HG03354 (cell line): ENCODE results near the gene SH3BGR.
A peak's percentile ranks its signal among the peaks of the same experiment; 100 is the strongest.

Experiments
- ATAC-seq: cut with Tn5 transposase; IDR thresholded peaks from one replicate; pipeline ENCODE4 v1.9.1; 2021; ENCODE audit warnings: mild to moderate bottlenecking; ENCODE audit not compliant: unreplicated experiment, poor library complexity, severe bottlenecking

The SH3BGR gene

DNA sequence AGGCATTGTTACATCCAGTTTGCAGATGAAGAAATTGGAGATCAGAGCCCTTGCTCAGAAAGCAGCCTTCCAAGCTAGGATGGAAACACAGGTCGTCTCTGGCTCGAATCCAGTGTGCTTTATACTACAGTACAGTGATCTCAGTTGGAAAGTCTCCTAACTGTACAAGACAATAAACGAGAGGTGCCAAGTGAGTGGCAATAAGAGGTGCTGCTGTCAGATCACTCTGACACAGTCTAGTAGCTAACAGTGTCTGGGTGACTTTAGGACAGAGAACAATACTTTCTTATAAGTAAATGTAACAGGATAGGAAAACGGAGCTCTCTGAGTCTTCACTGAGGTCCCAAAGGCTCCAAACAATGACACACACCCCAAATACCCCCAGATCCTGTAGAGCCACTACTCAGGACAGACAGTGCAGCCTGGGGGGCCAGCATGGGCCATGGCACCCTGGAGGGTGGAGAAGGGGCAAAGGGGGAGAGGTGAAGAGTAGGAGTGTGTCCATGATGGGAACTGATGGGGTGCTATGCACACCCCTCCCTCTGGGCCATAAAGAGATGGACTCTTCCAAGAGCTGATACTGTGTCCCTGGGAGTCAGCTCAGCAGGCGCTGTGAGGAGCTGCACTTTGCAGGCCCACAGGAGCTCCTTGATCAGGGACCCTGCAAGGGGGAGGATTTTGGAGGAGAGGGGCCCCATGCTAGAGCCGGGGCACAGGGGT is 3.3 kb downstream of the SH3BGR start:
- ATAC-seq, result no peak

DNA sequence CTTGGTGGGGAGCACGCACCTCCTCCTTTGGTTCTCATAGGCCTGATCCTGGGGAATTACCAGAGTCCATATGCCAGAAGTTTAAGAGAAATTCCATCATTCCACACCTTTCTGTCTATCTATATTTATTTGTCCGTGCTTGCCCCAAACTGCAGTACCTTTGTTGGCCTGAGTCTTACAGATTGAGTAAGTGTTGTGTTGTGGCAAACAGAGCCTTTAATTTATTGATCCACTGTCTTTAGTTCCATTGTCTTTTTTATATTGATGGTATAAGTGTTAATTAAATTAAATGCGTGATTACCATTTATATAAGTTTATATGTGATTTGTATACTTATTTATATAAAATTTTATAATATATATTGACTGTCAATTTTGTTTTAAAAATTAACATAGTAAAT is 4.9 kb downstream of the SH3BGR start:
- no peak for ATAC-seq

DNA sequence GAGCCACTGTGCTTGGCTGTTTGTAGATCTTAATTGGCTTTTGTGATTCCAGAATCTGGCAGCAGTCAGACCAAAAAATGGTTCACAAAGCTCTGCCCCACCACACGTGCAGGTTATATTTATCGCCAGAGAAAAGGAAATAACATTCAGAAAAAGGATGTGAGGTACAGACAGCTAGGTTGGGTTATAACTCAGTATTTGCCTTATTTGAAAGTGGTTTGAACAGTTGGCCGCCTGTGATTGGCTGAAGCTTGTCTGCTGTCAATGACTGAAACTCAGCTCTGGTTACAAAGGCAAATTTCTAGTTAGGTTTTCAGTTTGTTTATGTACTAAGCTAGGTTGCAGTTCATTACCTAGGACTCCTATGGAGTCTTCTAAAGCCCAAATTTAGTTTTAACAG is 9.6 kb downstream of the SH3BGR start:
- ATAC-seq, result peak; percentile 93

DNA sequence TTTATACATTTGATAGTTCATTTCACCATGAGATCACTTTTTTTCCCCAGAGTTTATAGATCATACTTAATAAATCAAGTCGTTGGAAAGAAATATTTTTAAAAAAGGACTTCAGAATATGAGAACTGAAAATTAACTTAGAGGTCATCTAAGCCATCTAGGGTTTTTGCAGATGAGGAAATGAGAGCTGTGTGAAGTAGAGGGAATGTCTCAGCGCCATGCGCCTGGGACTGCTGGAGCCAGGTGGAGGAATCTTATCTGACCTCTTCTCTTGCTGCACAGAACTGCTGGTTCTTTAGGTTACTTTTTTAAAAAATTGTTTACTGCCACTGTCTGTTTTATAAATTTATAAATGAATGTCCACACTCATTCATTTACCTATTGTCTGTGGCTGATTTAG is 11.5 kb downstream of the SH3BGR start:
- no peak for ATAC-seq

DNA sequence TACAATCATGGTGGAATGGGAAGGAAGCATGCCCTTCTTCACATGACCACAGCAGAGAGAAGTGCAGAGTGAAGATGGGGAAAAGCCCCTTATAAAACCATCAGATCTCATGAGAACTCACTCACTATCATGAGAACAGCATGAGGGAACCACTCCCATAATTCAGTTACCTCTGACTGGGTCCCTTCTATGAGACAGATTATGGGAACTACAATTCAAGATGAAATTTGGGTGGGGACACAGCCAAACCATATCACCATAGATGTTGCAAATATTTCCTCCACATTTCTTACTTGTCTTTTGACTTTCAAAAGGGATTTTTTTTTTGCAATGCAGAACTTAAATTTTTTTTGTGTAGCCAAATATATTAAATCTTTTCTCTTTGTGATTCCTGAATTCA is 14.8 kb downstream of the SH3BGR start:
- no peak for ATAC-seq

DNA sequence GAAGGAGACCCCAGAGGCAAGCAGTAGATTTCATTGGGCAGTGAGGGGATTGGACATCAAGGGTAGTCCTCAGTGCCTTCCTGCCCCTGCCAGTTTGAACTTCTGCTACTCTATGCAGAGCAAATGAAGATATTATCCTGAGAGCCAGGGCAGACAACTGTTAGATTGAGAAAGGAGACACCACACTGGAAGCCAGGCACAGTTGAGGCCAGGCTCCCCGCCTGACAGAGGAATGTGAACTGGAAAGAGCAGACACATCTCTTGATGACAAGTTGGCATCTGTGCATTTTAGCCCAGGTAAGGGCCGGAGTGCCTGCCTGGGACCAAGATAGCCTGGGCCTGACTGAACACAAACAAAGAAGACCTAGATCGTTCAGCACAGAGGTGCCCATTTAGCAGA is 16.0 kb downstream of the SH3BGR start:
- ATAC-seq, result no peak

DNA sequence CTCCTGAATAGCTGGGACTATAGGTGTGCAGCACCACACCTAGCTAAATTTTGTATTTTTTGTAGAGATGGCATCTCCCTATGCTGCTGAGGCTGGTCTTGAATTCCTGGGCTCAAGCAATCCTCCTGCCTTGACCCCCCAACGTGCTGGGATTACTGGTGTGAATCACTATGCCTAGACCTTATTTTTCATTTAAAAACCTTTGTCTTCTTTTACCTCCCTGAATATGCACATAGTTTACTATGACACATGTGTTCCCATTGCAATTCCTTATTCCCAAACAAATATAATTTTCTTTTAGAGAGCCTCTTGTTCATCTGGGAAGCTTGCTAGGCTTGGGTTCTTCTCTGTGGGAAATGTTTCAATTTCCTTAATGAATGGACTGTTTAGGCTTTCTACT is 16.8 kb downstream of the SH3BGR start:
- no peak for ATAC-seq

DNA sequence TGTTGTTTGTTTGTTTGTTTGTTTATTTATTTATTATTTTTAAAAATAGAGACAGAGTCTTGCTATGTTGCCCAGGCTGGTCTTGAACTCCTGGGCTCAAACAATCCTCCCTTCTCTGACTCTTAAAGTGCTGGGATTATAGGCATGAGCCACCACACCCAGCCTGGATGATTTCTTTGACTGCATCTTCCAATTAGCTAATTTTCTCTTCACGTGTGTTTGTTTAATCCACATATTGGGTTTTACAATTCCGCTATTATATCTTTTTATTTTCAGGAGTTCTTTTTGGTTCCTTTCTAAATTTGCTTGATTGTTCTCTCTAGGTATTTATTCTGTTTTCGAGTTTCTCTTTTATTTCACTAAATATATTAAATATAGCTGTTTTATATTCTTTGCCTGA is 19.8 kb downstream of the SH3BGR start:
- ATAC-seq, result no peak

DNA sequence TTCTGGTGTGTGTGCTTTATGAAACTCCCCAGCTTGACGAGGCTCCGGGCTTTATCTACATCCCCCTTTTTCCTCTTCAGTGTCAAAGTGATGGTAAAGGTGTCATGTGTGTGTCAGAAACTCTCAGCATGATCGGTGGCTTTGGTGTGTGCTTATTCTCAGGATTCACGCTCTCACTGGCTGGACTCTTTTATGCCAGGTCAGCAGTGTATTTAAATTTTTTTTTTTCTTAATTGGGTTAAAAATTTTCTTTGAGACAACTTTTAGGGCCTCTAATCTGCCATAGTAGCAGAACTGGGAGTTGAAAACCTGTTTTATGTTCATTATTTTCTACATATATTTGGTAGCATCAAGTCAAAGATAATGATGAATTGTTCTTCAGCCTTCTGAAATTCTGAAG is 21.0 kb downstream of the SH3BGR start:
- no peak for ATAC-seq

DNA sequence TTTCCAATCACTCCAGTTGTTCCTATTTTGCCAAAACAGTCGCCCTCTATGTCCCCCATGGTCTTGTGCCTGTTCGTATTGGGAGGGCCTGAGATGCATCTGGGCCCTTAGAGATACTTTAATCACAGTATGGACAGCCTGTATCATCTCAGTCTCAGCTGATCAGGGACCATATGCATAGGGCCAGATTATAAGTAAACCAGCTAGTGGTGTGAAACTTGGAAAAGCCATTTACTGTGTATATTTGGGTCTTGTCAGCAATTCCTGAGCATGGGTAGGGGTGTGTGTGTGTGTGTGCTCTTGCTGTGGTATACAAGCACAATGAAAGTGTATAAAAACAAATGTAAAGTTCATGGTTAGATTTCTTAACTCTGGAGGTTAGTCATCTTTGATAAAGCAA is 22.8 kb downstream of the SH3BGR start:
- ATAC-seq, result no peak

DNA sequence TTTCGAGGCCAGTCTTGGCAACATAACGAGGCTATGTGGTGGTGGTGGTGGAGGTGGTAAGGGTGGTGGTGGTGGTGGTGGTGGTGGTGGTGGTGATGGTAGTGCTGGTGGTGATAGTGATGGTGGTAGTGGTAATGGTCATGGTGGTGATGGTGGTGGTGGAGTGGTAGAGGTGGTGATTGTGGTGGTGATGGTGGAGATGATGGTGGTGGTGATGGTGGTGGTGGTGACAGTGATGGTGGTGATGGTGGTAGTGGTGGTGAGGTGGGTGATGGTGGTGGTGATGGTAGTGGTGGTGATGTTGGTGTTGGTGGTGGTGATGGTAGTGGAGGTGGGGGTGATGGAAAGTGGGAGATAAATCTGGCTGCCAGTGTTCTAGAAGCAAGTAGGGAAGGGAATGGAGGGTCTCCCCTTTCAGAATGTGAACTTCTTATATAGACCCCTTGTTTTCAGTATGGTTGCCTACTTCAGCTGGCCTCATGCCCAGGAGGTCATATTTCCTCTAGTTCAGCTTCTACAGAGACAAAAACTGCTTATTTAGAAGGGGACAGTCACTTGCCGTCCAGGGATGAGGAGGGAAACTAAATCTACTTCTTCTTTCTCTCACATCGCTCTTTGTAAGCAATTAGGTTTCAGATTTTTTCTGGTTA is 27.5 kb downstream of the SH3BGR start:
- no peak for ATAC-seq

DNA sequence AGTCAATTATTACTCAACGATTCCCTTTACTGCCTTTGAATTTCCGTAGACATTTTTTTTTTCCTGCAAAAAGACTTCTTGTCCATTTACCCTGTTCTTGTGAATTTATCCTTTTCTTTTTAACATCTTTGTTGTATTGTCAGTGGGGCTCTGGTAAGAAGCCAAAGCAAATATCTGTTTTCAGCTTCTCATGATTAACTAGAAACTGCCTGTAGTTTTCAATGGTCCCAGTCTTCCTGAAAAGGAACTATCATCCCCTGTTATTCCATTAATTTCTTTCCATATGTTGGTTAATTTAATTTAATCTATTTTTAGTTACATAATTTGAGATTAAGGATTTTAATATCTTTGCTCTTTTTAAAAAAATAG is 28.0 kb downstream of the SH3BGR start:
- no peak for ATAC-seq

DNA sequence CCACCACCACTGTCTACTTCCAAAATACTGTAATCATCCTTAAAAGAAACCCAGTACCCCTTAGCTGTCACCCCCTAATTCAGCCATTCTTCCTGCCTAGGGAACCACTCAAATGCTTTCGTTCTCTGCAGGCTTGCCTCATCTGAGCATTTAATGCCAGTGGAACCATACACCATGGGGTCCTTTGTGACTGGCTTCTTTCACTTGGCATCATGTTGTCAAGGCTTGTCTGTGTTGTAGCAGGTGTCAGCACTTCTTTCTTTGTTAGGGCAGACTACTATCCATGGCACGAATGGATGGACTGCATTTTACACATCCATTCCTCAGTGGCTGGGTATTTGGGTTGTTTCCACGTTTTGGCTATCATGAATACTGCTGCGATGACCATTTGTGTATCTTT is 28.5 kb downstream of the SH3BGR start:
- no peak for ATAC-seq

DNA sequence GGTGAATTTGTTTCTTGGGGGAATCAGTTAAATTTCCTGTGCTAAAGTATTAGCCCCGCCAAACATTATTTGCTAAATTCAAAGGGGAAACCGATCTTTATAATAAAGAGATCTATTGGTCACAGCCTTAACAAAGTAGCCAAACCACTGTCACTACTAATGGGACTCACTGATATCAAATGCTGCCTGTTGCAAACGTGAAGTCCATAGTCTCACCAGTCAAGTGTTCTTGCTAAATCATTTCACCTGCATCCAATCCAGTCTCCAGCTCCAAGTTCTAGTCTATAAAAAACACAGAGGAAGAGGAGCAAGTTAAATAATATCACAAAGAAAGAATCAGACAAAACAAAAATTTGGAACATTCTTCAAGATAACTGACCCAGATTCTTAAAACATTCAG is 30.1 kb downstream of the SH3BGR start:
- no peak for ATAC-seq

DNA sequence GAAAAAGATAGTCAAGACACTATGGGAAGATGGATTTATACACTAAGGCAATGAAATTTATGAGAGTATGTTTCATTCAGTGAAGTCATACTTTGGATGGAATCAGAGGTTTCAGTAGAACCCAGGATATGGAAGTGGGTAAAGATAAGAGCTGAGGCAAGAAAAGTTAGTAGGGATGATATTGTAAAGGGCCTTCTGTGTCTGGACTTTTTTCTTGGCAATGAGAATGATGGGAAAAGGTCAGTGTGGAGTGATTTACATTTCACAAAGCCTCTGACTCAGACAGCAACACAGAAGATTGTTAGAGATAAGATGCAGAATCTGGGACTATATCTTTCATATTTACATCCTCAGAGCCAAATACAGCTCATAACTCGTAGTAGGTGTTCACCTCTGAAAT is 32.1 kb downstream of the SH3BGR start:
- no peak for ATAC-seq

DNA sequence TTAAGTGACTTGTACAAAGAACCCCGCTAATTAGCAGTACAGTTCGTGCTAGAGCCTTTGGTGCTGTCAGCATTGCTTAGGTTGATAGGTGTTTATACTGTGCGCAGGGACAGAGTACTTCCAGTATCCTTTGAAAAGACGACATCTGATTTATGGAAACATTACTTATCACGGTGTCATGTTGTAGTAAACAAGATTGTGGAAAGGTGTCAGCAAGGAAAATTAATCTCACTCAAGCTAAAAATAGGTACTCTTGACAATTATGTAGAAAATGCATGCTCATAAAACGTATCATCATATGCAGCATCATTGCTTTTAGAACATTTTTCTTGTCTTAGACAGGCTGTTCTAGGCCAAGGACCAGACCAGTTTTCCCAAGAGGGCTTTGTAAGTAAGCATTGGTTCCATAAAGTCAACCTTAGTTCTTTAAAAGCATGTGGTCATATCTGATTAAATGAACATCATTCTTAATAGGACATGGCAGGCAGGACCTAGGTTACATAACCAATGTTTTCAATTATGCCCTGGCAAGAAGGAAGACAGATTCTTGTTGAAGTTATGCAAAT is 33.0 kb downstream of the SH3BGR start:
- no peak for ATAC-seq

DNA sequence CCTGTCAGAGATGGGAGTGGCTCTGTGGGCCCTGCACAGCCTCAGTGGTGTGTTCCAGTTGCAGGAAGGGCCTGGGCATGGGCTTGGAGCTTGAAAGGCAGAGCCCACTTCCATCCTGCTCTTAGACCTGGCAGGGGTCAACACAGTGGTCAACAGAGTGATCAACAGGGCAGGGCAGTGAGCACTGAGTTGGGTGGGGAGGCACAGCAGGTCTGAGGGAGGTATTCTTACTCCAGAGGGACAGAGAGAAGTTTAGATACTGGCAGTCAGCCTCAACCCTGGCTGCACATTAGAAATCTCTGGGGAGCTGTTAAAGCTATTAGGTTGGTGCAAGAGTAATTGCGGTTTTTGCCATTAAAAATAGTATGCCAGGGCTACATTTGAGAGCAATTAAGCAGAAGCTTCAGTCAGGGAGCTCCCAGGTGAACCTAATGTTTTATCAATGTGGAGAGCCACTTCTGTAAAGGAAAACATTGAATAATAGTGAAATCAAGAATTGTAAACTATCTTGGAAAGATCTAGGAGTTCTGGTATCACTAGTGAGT is 37.7 kb downstream of the SH3BGR start:
- no peak for ATAC-seq

DNA sequence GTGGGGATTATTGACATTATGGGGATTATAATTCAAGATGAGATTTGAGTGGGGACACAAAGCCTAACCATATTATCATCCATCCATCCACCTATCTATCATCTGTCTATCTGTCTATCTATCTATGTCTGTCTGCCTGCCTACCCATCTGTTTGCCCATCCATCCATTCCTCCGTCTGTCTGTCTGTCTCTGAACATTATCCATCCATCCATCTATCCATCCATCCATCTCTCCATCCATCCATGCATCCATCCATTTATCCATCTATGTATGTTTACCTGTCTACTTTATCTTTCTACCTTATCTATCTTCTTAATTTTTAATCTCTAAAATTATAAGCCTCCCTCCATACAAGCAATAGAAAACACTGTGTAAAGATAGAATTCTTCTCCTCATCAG is 47.4 kb downstream of the SH3BGR start:
- no peak for ATAC-seq

DNA sequence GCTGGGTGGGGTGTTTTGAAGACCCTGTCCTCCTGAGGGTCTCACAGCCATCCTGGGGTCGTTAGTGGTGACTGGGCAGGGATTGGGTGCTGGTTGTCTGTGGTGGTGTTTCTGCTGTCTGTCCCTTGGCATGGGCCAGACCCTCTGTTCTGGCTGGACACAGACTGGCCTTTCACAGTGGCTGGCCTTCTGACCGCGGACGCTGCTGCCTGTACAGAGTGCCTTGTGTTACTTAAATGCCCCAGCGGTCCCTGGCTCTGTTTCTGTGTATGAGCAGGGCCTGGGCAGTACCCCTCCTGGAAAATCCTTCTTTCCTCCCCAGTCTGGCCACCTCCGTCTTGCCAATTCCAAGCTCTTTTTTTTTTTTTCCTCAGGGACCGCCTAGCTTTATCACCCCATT is 50.9 kb downstream of the SH3BGR start:
- no peak for ATAC-seq

DNA sequence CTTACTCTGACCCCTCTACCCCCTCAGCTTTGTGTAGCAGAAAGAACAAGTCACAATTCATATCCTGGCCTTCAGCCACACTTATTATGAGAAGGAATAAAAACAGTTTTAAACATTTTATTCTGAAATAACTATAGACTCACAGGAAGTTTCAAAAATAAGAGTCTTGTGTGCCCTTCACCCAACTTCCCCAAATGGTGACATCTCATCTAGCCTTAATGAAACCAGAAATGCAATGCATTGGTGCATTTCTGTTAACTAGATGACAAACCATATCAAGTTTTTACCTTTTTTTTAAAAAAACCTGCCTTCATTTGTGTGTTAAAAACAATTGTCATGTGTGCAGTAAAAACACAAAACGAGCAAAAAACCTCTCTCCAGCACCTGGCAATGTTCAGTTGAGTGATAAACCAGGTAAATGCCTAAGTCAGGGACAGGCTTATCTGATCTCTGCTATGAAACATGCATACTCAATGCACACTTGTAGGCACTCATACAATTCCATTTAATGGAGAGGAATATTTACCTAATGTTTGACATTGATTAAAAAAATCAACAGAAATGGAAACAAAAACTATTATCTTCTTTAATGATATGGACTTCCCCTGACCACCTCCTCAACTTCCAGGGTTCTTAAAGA is 51.5 kb downstream of the SH3BGR start:
- no peak for ATAC-seq

DNA sequence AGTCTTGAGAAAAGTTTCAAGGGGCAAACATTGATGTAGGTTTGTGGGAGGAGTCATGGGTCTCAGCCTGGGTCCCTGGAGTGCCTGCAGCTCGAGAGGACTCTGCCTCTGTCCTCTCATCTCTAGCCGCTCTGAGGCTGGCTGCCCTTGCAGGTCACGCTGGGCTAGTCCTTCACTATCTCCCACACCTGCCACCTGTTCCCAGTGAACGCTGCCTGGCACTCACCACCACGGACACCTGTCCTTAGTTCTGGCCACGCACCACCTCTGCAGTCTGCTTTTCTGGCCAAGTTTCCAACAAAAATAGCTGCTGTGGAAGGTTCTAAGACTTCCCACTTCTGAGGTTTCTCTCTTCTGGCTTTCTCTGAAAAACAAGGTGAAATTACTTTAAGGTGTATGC is 52.5 kb downstream of the SH3BGR start:
- no peak for ATAC-seq
